Aorta (tissue), 5 donors: ENCODE measurements around the gene RNFT2. TPM values are rescaled to one million over a fixed set of nuclear protein-coding genes. Genes with fewer than 3 reads are reported as not detected.
A peak's percentile ranks its signal among the peaks of the same experiment; 100 is the strongest.

Experiments
- ATAC-seq: fragments of 200-7000 bp; cut with Tn5 transposase; one replicate; pipeline ENCODE4 v1.9.1; 2022; ENCODE audit warnings: moderate library complexity; ENCODE audit not compliant: low FRiP score
- DNase-seq, 2 donors: peaks; one replicate each; pipeline ENCODE4 v3.0.0-alpha.2; 2020
- H3K27ac ChIP-seq, 2 donors: one replicate each; pipeline ENCODE4 v1.5.1; 2013; ENCODE audit warnings: low read length in 2 of 2, mild to moderate bottlenecking in 2 of 2, moderate library complexity in 2 of 2, control low read depth in 1 of 2, inconsistent platforms in 1 of 2, low read depth in 1 of 2
- H3K27me3 ChIP-seq, 2 donors: one replicate each; pipeline ENCODE4 v1.6.1; 2013; ENCODE audit warnings: control low read depth in 1 of 2, low read length in 1 of 2, mild to moderate bottlenecking in 1 of 2, moderate library complexity in 1 of 2; ENCODE audit not compliant: insufficient read depth in 2 of 2, control insufficient read depth in 1 of 2
- H3K36me3 ChIP-seq, 2 donors: one replicate each; pipeline ENCODE4 v1.6.1; 2013; ENCODE audit warnings: control low read depth in 1 of 2, low read length in 1 of 2, mild to moderate bottlenecking in 1 of 2; ENCODE audit not compliant: insufficient read depth in 2 of 2, control insufficient read depth in 1 of 2
- H3K4me1 ChIP-seq, 2 donors: one replicate each; pipeline ENCODE4 v1.6.1; 2013; ENCODE audit warnings: low read length in 2 of 2, control low read depth in 1 of 2, mild to moderate bottlenecking in 1 of 2, moderate library complexity in 1 of 2; ENCODE audit not compliant: insufficient read depth in 2 of 2, control insufficient read depth in 1 of 2
- H3K4me3 ChIP-seq, 2 donors: one replicate each; pipeline ENCODE4 v1.5.1; 2013; ENCODE audit warnings: low read length in 2 of 2, control low read depth in 1 of 2, mild to moderate bottlenecking in 1 of 2
- H3K9me3 ChIP-seq: one replicate; pipeline ENCODE4 v1.6.1; 2013; ENCODE audit warnings: mild to moderate bottlenecking, low read length; ENCODE audit not compliant: control insufficient read depth
- WGBS, 2 donors: extraction: QIAGEN DNeasy Blood & Tissue Kit; methylation state at CpG; one replicate each; pipeline ENCODE4 v1.1.7; 2013; 5-methylcytosine and 5-hydroxymethylcytosine counted together
- intact Hi-C, 2 donors: fragments of 100-400 bp; cut with DNase I; formaldehyde crosslinking; loops; one replicate each; pipeline versions ENCODE4 v1.14.2 to v1.15.0; 2022
- polyA plus RNA-seq, 2 donors: library from polyadenylated mRNA; stranded (reverse); fragments of 200-250 nt; gene quantifications; one replicate each; pipeline ENCODE4 v1.2.3, GENCODE V29; 2013
- total RNA-seq, 2 donors: library from RNA; stranded (reverse); fragmentation: NEBNext Ultra II Directional; extraction: Animal tissue kit (Norgen Biotek cat#: 25700); gene quantifications; one replicate each; pipeline ENCODE4 v1.2.1, GENCODE V29; 2021
- donor health status: healthy with polysubstance abuse.
- donor health status: Bipolar disorder and iron deficiency.
- donor health status: DM: no; HTN: no; CAD: no.
- donor health status: DM: no; HTN: no; CAD: no.
- donor health status: DM: yes; HTN: yes; CAD: no.

The RNFT2 gene
- total and polyA plus RNA-seq, 4 donors = 1.6 to 3.1 (median 2.4) TPM

DNA sequence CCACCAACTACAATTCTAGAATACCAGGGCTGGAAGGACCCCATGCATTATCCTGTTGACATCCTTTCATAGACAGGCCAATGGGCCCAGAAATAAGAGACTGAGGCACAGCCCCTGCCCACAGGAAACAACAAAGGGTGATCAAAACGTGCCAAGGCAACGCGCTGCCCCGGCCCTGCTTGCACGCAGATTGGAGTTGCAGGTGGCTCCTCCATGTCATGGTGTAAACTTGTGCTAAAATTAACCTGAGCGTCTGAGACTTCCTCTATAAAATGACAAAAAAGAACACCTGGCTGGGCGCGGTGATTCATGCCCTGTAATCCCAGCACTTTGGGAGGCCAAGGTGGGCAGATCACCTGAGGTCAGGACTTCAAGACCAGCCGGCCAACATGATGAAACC lies 30.4 kb upstream of the RNFT2 start:
- WGBS, 2 donors = 92 to 96% methylated on average over 9 of the region's 9 CpGs

DNA sequence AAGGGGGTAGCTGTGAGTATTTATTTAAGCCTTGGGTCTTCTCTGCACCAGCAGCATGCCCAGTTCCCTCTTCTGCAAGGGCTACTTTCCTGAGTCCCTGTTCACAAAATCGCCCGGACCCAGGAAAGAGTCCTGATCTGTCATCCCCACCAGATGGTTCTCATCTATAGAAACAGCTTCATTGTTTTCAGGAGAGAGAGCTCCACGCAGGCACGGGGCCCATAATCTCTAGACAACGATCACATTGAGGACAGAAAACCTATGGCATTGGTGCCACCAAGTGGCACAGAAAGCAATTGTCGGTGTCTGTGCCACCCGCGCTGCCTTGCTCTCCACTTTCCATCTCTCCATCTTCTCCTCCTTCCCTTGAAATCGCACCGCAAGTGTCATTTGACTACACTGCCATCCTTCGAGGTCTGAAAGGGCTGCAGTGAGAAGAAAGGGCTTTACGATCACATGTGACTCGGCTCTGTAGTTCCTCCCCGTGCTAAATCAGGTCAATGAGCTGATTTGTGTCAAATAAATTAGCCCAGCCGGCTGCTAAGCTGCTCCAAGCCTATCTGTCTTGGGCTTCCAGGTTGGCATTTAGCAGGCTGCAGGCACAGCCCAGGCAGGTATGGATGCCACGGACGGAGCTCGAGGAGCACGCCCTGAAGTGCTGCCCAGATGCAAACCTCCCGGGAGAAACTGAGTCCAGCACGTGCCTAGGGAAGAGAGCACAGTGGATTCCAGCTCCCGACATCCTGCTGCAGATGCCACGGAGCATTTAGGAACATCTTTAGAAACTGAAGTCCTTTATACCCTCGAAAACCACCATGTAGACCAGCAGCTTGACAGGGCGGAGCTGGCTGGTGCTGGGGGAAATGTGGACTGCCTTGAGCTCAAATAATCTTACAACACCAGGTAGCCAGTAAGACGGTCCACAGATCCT lies 29.0 kb upstream of the RNFT2 start:
- Histone ChIP-seq H3K4me3 (no peak overlapping the region), H3K4me1 (no peaks in the 10 kb centered on the region), H3K27ac (no peak overlapping the region), H3K9me3 (no peaks in the 10 kb centered on the region), H3K27me3 (no peaks in the 10 kb centered on the region), H3K36me3 (no peaks in the 10 kb centered on the region)
- 15% methylated on average over 26 of the region's 26 CpGs for WGBS, 2 donors
- ATAC-seq (peak; percentile 81), DNase-seq (peak in 1 of 2 donors; percentile 67)
- intact Hi-C loops = loop anchor here (5.0 to 10.0 kb wide), 3 partner anchors 173 to 714 kb away; partner anchors contain the start of gene HRK (in 1 of the 2)

More for the DNA sequence above, 30.4 kb upstream of the RNFT2 start:
- intact Hi-C loops = loop anchor here (5.0 to 10.0 kb wide), 3 partner anchors 175 to 713 kb away; partner anchors contain the start of gene HRK (in 1 of the 2)
- Histone ChIP-seq H3K27ac (no peak overlapping the region), H3K36me3 (no peaks in the 10 kb centered on the region), H3K27me3 (no peaks in the 10 kb centered on the region), H3K4me3 (no peak overlapping the region), H3K4me1 (no peaks in the 10 kb centered on the region), H3K9me3 (no peaks in the 10 kb centered on the region)
- ATAC-seq = no peak
- no peak for DNase-seq

DNA sequence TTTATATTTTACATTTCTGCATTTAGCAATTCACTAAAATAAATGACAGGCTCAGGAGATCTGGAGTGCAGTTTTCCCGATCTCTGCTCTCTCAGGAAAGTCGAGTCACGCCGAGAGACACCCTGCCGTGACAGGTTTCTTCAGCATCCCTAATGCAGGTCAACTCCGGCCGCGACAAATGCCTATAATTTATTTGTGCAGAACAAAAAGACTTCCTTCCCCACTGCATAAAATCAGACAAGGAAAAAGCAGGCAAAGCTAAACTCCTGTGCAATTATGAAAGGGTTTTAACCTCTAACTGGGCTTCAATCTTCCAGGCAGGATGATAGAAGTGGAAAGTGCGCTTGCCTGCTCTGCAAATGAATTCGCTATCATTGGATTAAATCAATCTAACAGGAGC lies 28.3 kb upstream of the RNFT2 start:
- no peak for DNase-seq
- WGBS, 2 donors = 55 to 62% methylated on average over 10 of the region's 10 CpGs
- H3K4me3 ChIP-seq = no peak overlapping the region
- no peaks in the 10 kb centered on the region for H3K4me1 ChIP-seq
- intact Hi-C loops = loop anchor here (5.0 to 10.0 kb wide), 3 partner anchors 173 to 715 kb away; partner anchors contain the start of gene HRK (in 1 of the 2)
- H3K27ac ChIP-seq = no peak overlapping the region
- no peaks in the 10 kb centered on the region for H3K36me3 ChIP-seq
- H3K9me3 ChIP-seq = no peaks in the 10 kb centered on the region
- H3K27me3 ChIP-seq = no peaks in the 10 kb centered on the region
- ATAC-seq = no peak

DNA sequence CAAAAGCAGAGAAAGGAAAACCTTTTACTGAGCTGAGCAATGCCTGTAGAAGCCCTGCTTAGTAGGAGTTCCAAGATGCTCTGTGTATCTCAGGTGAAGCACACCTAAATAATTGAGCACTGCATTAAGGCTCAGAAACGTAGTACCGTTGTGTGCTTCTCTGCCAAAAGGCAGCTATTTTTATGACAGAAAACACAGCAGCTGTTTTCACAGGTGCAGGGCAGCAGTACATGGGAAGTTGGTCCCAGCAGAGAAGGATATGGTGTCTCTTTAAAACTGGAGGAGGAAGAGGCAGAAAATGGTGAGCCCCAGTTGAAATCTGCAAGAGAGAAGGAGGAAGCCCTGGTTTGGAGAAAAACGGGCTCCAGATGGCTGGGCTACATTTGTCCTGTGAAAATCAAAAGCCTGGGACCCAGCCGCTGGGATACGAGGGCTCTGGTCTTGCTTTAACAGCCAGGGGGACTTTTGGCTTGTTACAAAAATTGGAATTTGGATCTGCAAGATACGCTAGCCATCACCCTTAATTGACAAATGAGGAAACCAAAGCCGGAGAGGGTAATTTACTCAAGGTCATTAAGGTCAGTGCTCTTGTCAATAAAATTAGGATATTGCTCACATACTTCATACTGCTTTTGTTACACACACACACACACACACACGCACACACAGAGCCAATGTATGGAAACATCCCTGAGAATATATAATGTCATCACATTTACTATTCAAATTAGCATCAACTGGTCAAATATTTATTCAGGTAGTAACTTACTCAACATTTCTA lies 27.6 kb upstream of the RNFT2 start:
- ATAC-seq (no peak), DNase-seq (no peak)
- Histone ChIP-seq H3K4me3 (no peak overlapping the region), H3K36me3 (no peaks in the 10 kb centered on the region), H3K9me3 (no peaks in the 10 kb centered on the region), H3K4me1 (no peaks in the 10 kb centered on the region), H3K27me3 (no peaks in the 10 kb centered on the region), H3K27ac (no peak overlapping the region)
- intact Hi-C loops = no loop called here
- 42 to 49% methylated on average over 8 of the region's 8 CpGs for WGBS, 2 donors

DNA sequence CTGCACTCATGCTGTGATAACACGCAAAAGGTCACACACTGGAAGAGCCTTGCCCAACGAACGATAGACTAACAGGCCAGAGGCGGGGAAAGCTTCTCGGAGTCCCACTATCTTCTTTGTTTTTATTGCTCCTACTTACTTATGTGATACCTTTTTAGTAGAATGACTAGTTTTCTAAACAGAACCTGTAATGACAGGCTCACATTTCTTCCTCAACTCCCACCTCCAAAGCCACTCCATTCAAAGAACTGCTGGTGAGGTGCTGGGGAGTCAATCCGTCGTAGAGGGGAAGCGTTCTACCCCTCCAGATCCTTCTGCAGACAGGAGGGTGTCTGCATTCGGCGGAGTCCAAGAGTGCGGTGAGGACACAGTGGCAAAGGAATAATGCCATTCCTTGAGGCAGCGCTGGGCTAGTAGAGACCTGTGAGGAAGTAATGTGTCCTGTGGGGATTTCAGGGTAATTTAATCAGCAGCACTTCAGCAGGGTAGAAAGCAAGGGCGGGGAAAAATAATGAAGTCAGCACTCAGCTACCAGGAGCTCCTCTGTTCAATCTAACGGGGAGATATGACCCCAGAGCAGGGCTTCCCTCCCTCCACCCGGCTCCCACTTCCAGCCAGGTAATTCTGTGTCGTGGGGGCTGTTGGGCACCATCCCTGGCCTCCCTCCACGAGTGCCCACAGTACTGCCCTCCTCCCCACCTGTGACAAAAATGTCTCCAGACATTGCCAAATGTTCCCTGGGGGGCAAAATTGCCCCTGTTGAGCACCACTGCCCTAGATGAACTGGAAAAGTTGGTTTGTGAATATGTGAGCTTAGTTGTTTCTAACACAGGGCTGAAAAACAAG lies 25.4 kb upstream of the RNFT2 start:
- H3K27me3 ChIP-seq = no peaks in the 10 kb centered on the region
- intact Hi-C loops = no loop called here
- H3K9me3 ChIP-seq = no peaks in the 10 kb centered on the region
- H3K4me1 ChIP-seq = no peaks in the 10 kb centered on the region
- no peak for DNase-seq
- ATAC-seq = no peak
- H3K27ac ChIP-seq = no peak overlapping the region
- WGBS, 2 donors = 84% methylated on average over 17 of the region's 17 CpGs
- peaks cover 0 to 3% of the 10 kb centered on the region in 2 donors for H3K36me3 ChIP-seq
- no peak overlapping the region for H3K4me3 ChIP-seq

DNA sequence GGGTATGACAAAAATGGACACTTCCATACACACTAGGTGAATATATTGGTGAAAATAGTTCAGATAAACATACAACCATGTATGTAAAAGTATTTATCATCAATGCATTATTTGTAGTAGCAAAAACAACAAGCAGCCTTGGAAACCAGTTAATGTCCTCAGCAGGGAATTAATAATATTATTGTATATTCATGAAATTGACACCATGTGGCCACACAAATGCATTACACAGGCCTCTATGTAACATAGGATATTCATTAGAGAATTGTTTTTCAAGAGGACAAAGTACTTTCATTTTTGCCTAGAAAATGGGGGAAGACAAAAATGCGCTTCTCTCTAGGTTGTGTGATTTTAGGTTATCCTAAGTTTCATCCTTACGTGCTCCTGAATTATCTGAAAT lies 24.6 kb upstream of the RNFT2 start:
- Histone ChIP-seq H3K36me3 (peaks cover 0 to 3% of the 10 kb centered on the region in 2 donors), H3K27me3 (no peaks in the 10 kb centered on the region), H3K27ac (no peak overlapping the region), H3K4me1 (no peaks in the 10 kb centered on the region), H3K9me3 (no peaks in the 10 kb centered on the region), H3K4me3 (no peak overlapping the region)
- DNase-seq = no peak
- intact Hi-C loops = no loop called here
- WGBS, 2 donors = 94 to 99% methylated on average over 2 of the region's 2 CpGs
- no peak for ATAC-seq

DNA sequence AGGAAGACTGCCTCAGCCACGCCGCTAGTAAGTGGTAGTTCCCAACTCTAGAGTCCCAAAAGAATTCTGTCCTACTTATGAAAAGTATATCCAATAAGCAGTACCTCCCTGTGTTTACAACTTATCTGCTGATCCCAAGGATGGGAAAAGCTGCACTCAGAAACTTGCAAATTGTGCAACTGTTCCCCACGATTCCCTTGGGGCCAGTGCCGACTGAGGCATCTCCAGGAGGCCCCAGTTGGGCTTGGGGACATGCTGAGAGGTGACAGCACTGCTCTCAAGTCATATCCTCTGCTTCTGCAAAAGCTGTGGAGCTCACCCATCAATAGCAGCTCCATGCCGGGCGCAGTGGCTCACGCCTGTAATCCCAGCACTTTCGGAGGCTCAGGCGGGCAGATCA lies 23.9 kb upstream of the RNFT2 start:
- no peak overlapping the region for H3K27ac ChIP-seq
- no peak for ATAC-seq
- H3K4me1 ChIP-seq = no peaks in the 10 kb centered on the region
- H3K27me3 ChIP-seq = no peaks in the 10 kb centered on the region
- 88 to 92% methylated on average over 9 of the region's 9 CpGs for WGBS, 2 donors
- intact Hi-C loops = no loop called here
- H3K36me3 ChIP-seq = peaks cover 0 to 3% of the 10 kb centered on the region in 2 donors
- no peak for DNase-seq
- H3K9me3 ChIP-seq = no peaks in the 10 kb centered on the region
- H3K4me3 ChIP-seq = no peak overlapping the region
